ENCODE results near the gene GPR161.
"Not testable (repeated sequence)": the region's sequence is repeated elsewhere in the genome, so short reads cannot be mapped to it uniquely, and the experiment has no call there.

Gene GPR161

DNA sequence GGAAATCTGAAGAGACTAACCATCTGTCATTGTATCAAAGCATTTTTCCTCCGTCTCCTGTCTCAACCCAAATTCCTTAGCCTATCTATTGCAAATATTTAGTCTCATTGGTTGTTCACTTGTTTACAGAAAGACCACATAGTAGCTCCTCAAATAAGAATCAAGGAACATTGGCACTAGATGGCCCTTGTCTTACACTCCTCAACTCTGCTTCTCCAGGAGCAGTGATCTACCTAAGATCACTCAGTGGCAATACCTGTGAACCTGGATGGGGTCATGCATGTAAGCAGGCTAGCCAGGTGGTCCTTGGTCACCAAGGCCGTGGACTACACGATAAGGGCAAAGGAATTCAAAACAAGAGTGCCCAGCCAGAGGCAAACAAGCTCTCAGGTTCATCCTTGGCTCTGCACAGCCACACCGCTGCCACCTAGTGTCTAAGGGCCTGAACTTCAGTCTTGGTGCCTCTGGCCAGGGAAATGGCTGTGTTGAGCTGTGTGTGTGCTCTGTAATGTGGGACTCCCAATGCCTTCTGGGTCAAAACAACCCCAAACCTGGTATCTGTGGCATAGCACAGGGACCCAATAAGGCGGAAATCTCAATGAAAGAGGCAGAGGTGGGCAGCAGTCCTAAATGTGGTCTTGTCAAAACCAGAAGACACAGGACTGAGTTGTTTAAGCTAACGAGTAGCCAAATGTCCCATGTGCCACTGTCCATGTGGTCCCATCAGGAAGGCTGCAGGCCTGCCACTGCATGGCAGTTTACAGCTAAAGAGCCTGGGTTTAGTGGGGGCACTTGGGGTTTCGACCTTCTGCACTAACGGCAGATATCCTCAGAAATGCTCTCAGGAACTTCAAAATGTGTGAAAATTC, 54.5 kb downstream of the GPR161 start:
- no peaks in the 10 kb centered on the region for H3K27me3 Mint-ChIP-seq (ENCODE audit: low read depth)
- no peak overlapping the region for H3K4me3 Mint-ChIP-seq
- peaks cover 5% of the 10 kb centered on the region for H3K4me1 Mint-ChIP-seq (ENCODE audit: low read depth)
- no peak overlapping the region for H3K27ac Mint-ChIP-seq
- H3K36me3 Mint-ChIP-seq (ENCODE audit: low read depth) = no peaks in the 10 kb centered on the region
- DNase-seq (ENCODE audit: low spot score) = peak; percentile 57
- H3K9me3 Mint-ChIP-seq = no peaks in the 10 kb centered on the region

DNA sequence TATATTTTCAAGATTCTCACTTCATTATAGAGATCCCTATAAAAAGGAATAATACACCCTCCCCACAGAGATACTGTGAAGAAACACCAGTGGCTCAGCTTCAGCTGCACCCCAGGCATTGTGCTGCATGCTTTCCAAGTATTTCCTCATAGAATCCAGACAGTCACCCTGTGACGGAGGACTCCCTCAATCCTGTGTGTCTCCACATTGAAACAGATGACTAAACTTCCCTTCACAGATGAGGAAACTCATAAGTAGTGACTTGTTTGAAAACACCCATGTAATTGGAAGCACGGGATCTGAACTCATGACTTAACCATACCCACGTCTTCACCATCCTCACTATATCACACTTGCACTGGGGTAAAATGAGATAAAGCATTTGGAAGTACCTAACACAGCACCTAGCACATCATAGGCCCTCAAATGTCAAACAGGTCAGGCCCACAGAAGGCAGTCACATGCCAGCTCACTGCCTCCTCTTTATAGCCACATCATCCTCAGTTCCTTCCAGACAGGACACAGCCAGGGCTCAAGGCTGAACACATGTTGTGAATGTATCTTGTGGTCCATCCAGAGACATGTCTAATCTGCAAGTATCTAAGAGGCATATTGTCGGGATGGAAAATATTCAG, 55.2 kb downstream of the GPR161 start:
- Mint-ChIP-seq H3K4me3 (no peak overlapping the region), H3K27ac (no peak overlapping the region), H3K9me3 (no peaks in the 10 kb centered on the region), H3K27me3 (ENCODE audit: low read depth) (no peaks in the 10 kb centered on the region), H3K36me3 (ENCODE audit: low read depth) (peaks cover 3% of the 10 kb centered on the region), H3K4me1 (ENCODE audit: low read depth) (peaks cover 5% of the 10 kb centered on the region)
- no peak for DNase-seq (ENCODE audit: low spot score)

GRCh38 chr1:168079761-168080160, 57.0 kb downstream of the GPR161 start:
- Mint-ChIP-seq H3K27me3 (ENCODE audit: low read depth) (no peaks in the 10 kb centered on the region), H3K36me3 (ENCODE audit: low read depth) (peaks cover 7% of the 10 kb centered on the region), H3K4me3 (no peak overlapping the region), H3K27ac (no peak overlapping the region), H3K9me3 (no peaks in the 10 kb centered on the region), H3K4me1 (ENCODE audit: low read depth) (peaks cover 4% of the 10 kb centered on the region)
- no peak for DNase-seq (ENCODE audit: low spot score)

DNA sequence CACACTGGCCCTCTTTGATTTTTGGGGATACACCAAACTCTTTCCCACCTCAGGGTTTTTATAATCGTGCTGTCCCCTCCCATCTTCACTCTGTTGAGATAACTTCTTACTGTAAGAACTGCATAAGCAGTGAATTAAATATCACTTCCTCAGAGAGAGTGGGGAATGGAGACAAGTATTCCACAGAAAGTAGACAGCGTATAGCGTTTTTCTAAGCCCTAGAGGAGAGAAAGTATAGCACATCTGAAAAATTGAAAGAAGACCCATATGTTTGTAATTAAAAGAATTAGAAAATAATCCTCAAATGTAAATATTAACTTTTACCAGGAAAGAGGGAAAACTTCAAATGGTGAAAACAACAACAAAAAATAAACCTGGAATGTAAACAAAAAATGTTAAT, 67.3 kb downstream of the GPR161 start:
- peaks cover 21% of the 10 kb centered on the region for H3K36me3 Mint-ChIP-seq (ENCODE audit: low read depth)
- H3K9me3 Mint-ChIP-seq = no peaks in the 10 kb centered on the region
- H3K4me1 Mint-ChIP-seq (ENCODE audit: low read depth) = no peaks in the 10 kb centered on the region
- no peaks in the 10 kb centered on the region for H3K27me3 Mint-ChIP-seq (ENCODE audit: low read depth)
- DNase-seq (ENCODE audit: low spot score) = no peak
- no peak overlapping the region for H3K27ac Mint-ChIP-seq
- H3K4me3 Mint-ChIP-seq = no peak overlapping the region

GRCh38 chr1:168065506-168065905, 71.2 kb downstream of the GPR161 start:
- no peak overlapping the region for H3K27ac Mint-ChIP-seq
- no peaks in the 10 kb centered on the region for H3K27me3 Mint-ChIP-seq (ENCODE audit: low read depth)
- peaks cover 7% of the 10 kb centered on the region for H3K36me3 Mint-ChIP-seq (ENCODE audit: low read depth)
- no peak for DNase-seq (ENCODE audit: low spot score)
- H3K4me3 Mint-ChIP-seq = no peak overlapping the region
- H3K4me1 Mint-ChIP-seq (ENCODE audit: low read depth) = no peaks in the 10 kb centered on the region
- no peaks in the 10 kb centered on the region for H3K9me3 Mint-ChIP-seq

GRCh38 chr1:168064216-168064615, 72.5 kb downstream of the GPR161 start:
- no peaks in the 10 kb centered on the region for H3K9me3 Mint-ChIP-seq
- no peak overlapping the region for H3K4me3 Mint-ChIP-seq
- peaks cover 5% of the 10 kb centered on the region for H3K36me3 Mint-ChIP-seq (ENCODE audit: low read depth)
- DNase-seq (ENCODE audit: low spot score) = no peak
- H3K27ac Mint-ChIP-seq = no peak overlapping the region
- no peaks in the 10 kb centered on the region for H3K4me1 Mint-ChIP-seq (ENCODE audit: low read depth)
- no peaks in the 10 kb centered on the region for H3K27me3 Mint-ChIP-seq (ENCODE audit: low read depth)

DNA sequence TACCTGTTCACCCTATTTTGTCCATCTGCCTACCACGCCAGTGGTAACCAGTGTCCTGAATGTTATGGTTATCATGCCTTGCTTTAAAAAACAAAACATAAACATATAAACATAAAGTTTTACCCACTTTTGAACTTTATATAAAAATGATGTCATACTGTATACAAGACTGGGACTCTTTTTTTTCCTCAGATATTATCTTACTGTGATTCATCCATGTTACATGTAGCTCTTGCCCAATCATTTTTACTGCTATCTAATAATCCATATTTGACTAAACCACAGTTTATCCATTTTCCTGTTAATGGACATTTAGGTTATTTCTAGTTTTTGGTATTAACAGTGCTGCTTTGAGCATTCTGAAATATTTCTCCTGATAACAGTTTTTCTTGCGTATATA, 78.8 kb downstream of the GPR161 start:
- H3K36me3 Mint-ChIP-seq (ENCODE audit: low read depth) = peaks cover 9% of the 10 kb centered on the region
- no peak overlapping the region for H3K4me3 Mint-ChIP-seq
- H3K27me3 Mint-ChIP-seq (ENCODE audit: low read depth) = no peaks in the 10 kb centered on the region
- no peak overlapping the region for H3K27ac Mint-ChIP-seq
- DNase-seq (ENCODE audit: low spot score) = no peak
- no peaks in the 10 kb centered on the region for H3K9me3 Mint-ChIP-seq
- peaks cover 7% of the 10 kb centered on the region for H3K4me1 Mint-ChIP-seq (ENCODE audit: low read depth)

DNA sequence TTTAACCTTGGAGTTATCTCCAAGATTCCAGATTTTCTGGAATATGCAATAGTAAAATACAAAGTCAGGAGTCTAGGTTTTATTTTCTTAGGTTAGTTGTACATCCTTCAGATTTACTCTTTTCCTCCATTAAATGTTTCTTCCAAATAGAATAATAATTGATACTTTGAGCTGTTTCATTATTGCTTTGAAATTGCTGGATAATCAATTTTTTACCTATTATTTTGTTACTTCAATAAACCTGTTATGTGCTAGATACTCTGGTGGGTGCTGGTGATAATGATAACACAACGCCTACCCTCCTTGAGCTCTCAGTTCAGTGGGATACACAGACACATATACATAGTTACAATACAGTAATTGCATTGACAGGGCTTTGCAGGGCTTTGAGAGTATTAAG, 79.4 kb downstream of the GPR161 start:
- Mint-ChIP-seq H3K4me3 (no peak overlapping the region), H3K36me3 (ENCODE audit: low read depth) (peaks cover 9% of the 10 kb centered on the region), H3K27me3 (ENCODE audit: low read depth) (no peaks in the 10 kb centered on the region), H3K4me1 (ENCODE audit: low read depth) (peaks cover 7% of the 10 kb centered on the region), H3K9me3 (no peaks in the 10 kb centered on the region), H3K27ac (no peak overlapping the region)
- DNase-seq (ENCODE audit: low spot score) = no peak

- H3K27ac Mint-ChIP-seq; H3K36me3 Mint-ChIP-seq (ENCODE audit: low read depth): not testable (repeated sequence)
These were observed 80.6 kb downstream of the GPR161 start for GRCh38 chr1:168056152-168056551.

GRCh38 chr1:168054117-168054516, 82.6 kb downstream of the GPR161 start:
- peaks cover 7% of the 10 kb centered on the region for H3K4me1 Mint-ChIP-seq (ENCODE audit: low read depth)

More at GRCh38 chr1:168056152-168056551, 80.6 kb downstream of the GPR161 start:
- H3K4me3 Mint-ChIP-seq; H3K27me3 Mint-ChIP-seq (ENCODE audit: low read depth); DNase-seq (ENCODE audit: low spot score); H3K9me3 Mint-ChIP-seq; H3K4me1 Mint-ChIP-seq (ENCODE audit: low read depth): not testable (repeated sequence)

DNA sequence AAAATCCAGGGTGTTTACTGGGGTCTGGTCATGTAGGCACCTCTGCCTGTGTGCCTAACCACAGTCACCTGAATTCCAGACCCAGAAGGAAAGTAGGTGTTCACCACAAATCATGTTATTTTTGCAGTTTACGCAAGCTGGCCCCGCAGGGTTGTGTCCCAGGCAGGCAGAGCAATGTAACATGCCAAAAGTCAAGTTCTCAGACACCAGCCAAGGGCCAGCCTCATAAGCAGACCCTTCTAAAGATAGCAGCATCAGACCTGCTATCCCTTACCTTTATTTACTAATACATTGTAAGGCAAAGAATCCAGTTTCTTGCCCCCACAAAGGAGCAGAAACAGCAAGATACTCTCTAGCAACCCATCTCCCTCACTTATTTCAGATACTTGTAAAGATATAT, 83.0 kb downstream of the GPR161 start:
- no peak overlapping the region for H3K4me3 Mint-ChIP-seq
- H3K27me3 Mint-ChIP-seq (ENCODE audit: low read depth) = no peaks in the 10 kb centered on the region
- peaks cover 10% of the 10 kb centered on the region for H3K36me3 Mint-ChIP-seq (ENCODE audit: low read depth)
- no peak for DNase-seq (ENCODE audit: low spot score)
- H3K27ac Mint-ChIP-seq = no peak overlapping the region
- peaks cover 7% of the 10 kb centered on the region for H3K4me1 Mint-ChIP-seq (ENCODE audit: low read depth)
- no peaks in the 10 kb centered on the region for H3K9me3 Mint-ChIP-seq

More at GRCh38 chr1:168054117-168054516, 82.6 kb downstream of the GPR161 start:
- Mint-ChIP-seq H3K36me3 (ENCODE audit: low read depth) (peaks cover 9% of the 10 kb centered on the region), H3K9me3 (no peaks in the 10 kb centered on the region), H3K4me3 (no peak overlapping the region), H3K27me3 (ENCODE audit: low read depth) (no peaks in the 10 kb centered on the region), H3K27ac (no peak overlapping the region)
- no peak for DNase-seq (ENCODE audit: low spot score)

DNA sequence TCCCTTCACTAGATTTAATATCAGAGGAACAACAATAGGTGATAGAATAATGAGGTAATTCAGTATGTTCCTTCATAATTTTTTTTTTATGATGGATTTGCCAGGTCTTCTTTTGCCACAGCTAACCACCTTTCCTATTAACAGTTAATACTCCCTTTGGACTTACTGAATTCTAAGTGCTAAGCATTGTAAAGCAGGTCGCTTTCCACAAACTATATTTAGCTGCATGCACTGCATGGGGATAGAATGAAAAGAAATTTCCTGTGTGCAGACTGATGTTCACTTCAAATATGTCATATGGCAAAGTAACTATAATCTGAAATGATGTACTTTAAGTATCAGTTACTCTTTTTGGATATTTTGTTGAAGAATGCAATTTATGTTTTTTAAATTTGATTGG, 85.8 kb downstream of the GPR161 start:
- Mint-ChIP-seq H3K4me3 (no peak overlapping the region), H3K36me3 (ENCODE audit: low read depth) (peaks cover 11% of the 10 kb centered on the region), H3K4me1 (ENCODE audit: low read depth) (peaks cover 7% of the 10 kb centered on the region), H3K27ac (no peak overlapping the region), H3K27me3 (ENCODE audit: low read depth) (no peaks in the 10 kb centered on the region), H3K9me3 (no peaks in the 10 kb centered on the region)
- no peak for DNase-seq (ENCODE audit: low spot score)

GRCh38 chr1:168050307-168050706, 86.4 kb downstream of the GPR161 start:
- H3K36me3 Mint-ChIP-seq (ENCODE audit: low read depth) = peaks cover 8% of the 10 kb centered on the region

GRCh38 chr1:168045311-168045710, 91.4 kb downstream of the GPR161 start:
- H3K4me1 Mint-ChIP-seq (ENCODE audit: low read depth) = no peaks in the 10 kb centered on the region
- no peaks in the 10 kb centered on the region for H3K27me3 Mint-ChIP-seq (ENCODE audit: low read depth)
- no peak for DNase-seq (ENCODE audit: low spot score)
- H3K4me3 Mint-ChIP-seq = no peak overlapping the region
- H3K9me3 Mint-ChIP-seq = no peaks in the 10 kb centered on the region
- no peak overlapping the region for H3K27ac Mint-ChIP-seq
- H3K36me3 Mint-ChIP-seq (ENCODE audit: low read depth) = peaks cover 18% of the 10 kb centered on the region

More at GRCh38 chr1:168050307-168050706, 86.4 kb downstream of the GPR161 start:
- H3K9me3 Mint-ChIP-seq = no peaks in the 10 kb centered on the region
- no peak for DNase-seq (ENCODE audit: low spot score)
- H3K4me1 Mint-ChIP-seq (ENCODE audit: low read depth) = peaks cover 7% of the 10 kb centered on the region
- H3K27ac Mint-ChIP-seq = no peak overlapping the region
- no peak overlapping the region for H3K4me3 Mint-ChIP-seq
- no peaks in the 10 kb centered on the region for H3K27me3 Mint-ChIP-seq (ENCODE audit: low read depth)
